GM12874 (cell line): ENCODE data around the gene SPACA9.

Source experiments
- TF ChIP-seq, protein P1 (sequence below): IDR thresholded peaks from 2 replicates; pipeline ENCODE4 v1.5.1; 2011; ENCODE audit warnings: low read depth, mild to moderate bottlenecking, control low read depth, low read length, moderate library complexity; ENCODE audit not compliant: insufficient read depth

The SPACA9 gene

DNA sequence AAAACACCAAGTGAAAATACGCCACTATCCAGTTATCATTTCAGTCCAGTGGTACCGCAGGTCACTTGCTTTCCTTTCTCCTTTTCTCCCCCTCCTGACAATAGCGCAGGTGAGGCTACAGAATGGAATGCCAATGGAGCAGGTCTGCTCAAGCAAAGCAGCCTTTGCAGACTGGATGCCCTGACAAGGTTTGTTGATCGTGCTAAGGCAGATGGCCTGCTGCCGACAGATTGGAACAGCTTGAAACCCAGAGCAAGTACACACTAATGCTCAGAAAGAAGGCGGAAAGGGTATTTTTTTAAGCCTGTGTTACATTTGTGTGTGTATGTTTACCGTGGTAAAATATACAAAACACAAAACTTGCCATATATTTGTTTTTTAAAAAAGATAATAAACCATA, 19.4 kb downstream of the SPACA9 start:
- TF ChIP-seq, protein P1, sequence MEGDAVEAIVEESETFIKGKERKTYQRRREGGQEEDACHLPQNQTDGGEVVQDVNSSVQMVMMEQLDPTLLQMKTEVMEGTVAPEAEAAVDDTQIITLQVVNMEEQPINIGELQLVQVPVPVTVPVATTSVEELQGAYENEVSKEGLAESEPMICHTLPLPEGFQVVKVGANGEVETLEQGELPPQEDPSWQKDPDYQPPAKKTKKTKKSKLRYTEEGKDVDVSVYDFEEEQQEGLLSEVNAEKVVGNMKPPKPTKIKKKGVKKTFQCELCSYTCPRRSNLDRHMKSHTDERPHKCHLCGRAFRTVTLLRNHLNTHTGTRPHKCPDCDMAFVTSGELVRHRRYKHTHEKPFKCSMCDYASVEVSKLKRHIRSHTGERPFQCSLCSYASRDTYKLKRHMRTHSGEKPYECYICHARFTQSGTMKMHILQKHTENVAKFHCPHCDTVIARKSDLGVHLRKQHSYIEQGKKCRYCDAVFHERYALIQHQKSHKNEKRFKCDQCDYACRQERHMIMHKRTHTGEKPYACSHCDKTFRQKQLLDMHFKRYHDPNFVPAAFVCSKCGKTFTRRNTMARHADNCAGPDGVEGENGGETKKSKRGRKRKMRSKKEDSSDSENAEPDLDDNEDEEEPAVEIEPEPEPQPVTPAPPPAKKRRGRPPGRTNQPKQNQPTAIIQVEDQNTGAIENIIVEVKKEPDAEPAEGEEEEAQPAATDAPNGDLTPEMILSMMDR = no peak

DNA sequence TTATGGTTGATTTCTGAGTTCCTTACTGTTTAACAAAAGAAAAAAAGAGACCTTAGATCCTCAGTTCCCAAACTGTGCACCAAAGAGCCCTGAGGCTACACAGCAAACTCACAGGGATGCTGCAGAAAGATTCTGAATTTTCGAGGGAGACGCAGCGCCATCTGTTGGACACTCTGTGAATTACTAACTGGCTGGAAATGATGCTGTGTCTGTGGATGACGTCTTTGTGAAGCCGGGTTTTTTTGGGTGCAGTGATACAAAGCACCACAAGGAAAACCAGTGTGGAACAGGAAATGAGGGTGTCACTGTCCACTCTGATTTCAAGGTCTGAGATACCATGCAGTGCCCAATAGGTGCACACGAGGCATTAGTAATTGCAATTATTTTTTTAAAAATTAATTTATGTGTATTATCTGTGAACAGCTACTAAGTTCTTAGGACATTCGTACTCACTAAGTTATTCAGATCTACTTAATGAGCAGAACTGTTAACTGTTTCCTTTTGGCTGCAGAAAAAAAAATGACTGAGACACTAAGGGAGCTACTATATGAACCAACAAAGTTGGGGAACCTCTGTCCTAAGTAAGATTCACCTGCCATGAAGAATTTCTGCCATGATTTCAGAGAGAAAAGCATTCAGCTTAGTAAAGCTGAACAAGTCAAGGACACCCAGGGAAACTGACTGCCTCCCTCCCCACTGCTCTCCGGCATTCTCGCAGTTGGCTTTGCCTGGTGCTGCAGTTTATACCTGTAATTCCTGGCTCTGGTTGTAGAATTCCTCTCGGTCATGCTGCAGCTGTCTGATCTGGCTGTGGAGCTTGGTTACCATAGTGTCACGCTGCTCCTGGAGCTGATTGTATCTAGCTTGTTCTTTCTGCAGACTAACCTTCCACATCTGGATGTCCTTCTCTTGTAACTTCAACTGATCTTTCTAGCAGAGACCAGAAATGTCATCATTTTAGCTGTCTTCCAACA, 23.4 kb downstream of the SPACA9 start:
- TF ChIP-seq, protein P1 = peak; percentile 81

DNA sequence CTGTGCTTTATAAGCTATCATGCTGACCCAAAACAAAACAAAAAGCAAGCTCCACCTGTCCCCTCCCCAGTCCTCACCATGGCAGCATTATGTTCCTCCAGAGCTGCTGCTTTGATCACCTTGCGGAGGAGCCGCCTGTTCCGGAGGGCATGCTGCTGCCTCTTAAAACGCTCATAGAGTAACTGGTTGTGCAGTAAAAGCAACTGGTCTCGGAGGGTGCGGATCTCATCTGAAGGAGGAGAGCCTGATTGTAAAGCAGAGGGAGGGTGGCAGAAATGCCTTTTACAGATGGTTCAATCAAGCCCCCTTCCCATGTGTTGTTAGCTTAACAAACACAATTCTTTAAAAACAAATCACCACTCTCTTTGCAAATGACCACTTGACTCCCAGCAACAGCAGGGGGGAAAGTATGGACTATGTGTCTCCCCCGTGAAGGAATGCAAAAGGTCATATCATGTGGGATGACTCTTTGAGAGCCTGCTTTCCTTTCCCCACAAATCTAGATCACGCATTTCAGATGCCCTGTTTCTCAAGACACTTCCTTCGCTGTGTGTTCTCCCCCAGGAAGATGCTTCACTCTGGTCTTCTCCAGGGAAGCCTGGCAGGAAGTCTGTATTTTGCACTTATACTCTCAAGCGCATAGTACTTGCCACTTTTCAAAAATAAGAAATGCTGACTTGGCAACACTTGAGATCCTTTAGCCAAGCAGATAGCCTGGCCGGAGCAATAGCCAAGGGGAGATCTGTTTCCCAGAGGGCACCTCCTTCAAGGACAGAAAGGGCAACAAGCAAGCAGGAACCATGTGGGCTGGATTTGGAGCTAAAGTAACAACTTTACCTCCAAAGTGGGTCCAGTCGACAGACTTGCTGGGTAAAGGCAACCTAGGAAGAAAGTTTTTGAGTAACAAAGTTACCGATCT, 25.1 kb downstream of the SPACA9 start:
- TF ChIP-seq, protein P1 = no peak

DNA sequence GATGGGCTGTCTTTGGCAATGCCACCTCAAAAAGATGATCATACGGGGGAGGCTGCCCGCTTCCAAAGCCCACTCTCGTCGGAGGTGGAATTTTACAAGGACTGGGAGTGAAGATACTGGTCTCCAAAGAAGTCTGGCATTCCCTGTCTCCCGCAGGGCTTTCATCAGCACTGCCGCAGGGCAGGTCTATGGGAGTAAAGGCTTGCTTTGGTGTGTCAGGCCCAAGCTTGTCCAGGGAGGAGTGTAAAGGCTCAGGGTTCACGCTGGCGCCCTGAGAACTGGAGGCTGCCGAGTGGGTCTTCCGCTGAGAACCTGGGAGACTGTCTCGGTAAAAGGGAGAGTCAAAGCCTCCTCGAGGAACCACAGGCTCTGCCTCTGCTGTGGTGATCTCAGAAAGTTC, 27.0 kb downstream of the SPACA9 start:
- TF ChIP-seq, protein P1 = no peak

DNA sequence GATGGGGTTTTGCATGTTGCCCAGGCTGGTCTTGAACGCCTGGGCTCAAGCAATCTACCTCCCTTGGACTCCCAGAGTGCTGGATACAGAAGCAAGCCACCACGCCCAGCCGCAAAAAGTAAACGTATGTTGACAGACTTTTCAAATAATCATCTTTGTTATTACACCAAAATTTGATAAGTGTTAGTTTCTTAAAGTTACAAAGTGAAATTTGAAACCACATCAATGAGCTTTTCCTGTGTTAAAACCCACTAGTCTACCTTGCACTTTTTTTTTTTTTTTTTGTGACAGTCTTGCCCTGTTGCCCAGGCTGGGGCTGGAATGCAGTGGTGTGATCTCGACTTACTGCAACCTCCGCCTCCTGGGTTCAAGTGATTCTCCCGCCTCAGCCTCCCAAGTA, 29.9 kb downstream of the SPACA9 start:
- TF ChIP-seq, protein P1 = no peak

DNA sequence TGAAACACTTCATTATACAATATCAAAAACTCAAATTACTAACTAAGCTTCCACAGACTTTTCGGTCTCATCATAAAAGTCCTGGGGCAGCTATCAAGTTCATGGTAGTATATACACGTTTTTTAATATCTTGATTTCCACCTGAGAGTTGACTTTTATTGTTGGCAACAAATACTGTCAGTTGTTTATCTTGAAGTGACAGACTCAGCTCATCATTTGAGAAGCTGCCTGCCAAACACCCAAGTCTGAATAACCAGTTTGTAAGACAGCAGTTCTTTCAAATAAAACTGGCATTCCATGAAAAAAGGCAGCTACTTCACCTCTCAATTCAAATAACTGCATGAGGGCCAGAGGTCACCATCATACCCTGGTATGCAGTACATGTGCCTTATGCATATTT, 30.6 kb downstream of the SPACA9 start:
- TF ChIP-seq, protein P1 = no peak

DNA sequence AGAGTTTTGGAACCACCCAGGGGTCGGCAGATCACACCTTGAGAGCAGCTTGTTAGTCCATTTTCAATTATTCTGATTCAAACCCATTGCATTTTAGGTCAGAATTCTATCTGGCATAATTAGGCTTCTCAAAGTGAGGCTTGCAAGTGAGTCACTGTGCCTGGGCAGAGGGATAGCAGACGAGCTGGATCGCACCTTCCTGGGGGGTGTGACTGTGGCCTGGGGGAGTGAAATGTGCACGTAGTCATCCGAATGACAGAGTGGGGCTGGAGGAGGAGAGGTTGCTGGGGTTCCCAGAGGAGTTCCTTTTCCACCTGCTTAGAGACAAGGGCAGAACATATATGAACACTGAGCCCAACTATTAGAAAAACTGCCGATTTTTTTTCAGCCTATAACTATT, 31.7 kb downstream of the SPACA9 start:
- TF ChIP-seq, protein P1 = no peak
